ENCODE results near the gene MISP.

GRCh38 chr19:780935-781334 is 30.0 kb downstream of the MISP start:
- TF ChIP-seq, protein P1, sequence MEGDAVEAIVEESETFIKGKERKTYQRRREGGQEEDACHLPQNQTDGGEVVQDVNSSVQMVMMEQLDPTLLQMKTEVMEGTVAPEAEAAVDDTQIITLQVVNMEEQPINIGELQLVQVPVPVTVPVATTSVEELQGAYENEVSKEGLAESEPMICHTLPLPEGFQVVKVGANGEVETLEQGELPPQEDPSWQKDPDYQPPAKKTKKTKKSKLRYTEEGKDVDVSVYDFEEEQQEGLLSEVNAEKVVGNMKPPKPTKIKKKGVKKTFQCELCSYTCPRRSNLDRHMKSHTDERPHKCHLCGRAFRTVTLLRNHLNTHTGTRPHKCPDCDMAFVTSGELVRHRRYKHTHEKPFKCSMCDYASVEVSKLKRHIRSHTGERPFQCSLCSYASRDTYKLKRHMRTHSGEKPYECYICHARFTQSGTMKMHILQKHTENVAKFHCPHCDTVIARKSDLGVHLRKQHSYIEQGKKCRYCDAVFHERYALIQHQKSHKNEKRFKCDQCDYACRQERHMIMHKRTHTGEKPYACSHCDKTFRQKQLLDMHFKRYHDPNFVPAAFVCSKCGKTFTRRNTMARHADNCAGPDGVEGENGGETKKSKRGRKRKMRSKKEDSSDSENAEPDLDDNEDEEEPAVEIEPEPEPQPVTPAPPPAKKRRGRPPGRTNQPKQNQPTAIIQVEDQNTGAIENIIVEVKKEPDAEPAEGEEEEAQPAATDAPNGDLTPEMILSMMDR (IDR thresholded peaks at IDR 0.05) = no peak
- no peak for TF ChIP-seq POLR2A (IDR thresholded peaks at IDR 0.05)

Data from transverse colon (tissue), 3 donors.